K562 (cell line): ENCODE measurements around the gene HTR5A. TPM values are rescaled to one million over a fixed set of nuclear protein-coding genes. Genes with fewer than 3 reads are reported as not detected.

Experiments used
- CBX3 ChIP-seq, 2 experiments: IDR thresholded peaks; 1 replicate in 1 of 2; 2 replicates in 1 of 2; pipeline ENCODE4 v1.6.1; 2012; ENCODE audit warnings: inconsistent platforms in 2 of 2, low read length in 2 of 2, borderline replicate concordance in 1 of 2, control low read depth in 1 of 2
- MCM2 ChIP-seq: fragments of 450-650 bp; IDR thresholded peaks from 2 replicates; pipeline ENCODE4 v1.6.1; 2017; ENCODE audit warnings: low read depth, mild to moderate bottlenecking
- NBN ChIP-seq: fragments of 450-650 bp; IDR thresholded peaks from 2 replicates; pipeline ENCODE4 v1.6.1; 2016; ENCODE audit warnings: low read depth, mild to moderate bottlenecking
- NFYB ChIP-seq: IDR thresholded peaks from 2 replicates; pipeline ENCODE4 v1.6.1; 2011; ENCODE audit warnings: mild to moderate bottlenecking, moderate library complexity; ENCODE audit not compliant: insufficient read length; ENCODE audit errors: extremely low read depth
- PCBP2 ChIP-seq: fragments of 200-400 bp; formaldehyde crosslinking; IDR thresholded peaks from 2 replicates; pipeline ENCODE4 v1.6.1; 2018; ENCODE audit warnings: low read length, low read depth, mild to moderate bottlenecking, moderate library complexity; ENCODE audit not compliant: poor library complexity, severe bottlenecking
- POLR2AphosphoS5 ChIP-seq: IDR thresholded peaks from 2 replicates; pipeline ENCODE4 v1.6.1; 2011; ENCODE audit warnings: mild to moderate bottlenecking, low read depth, low read length, moderate library complexity; ENCODE audit not compliant: control insufficient read depth, insufficient read depth
- RFX1 ChIP-seq: fragments of 450-650 bp; IDR thresholded peaks from 2 replicates; pipeline ENCODE4 v1.6.1; 2016; ENCODE audit warnings: mild to moderate bottlenecking, moderate library complexity
- SIN3A ChIP-seq, 2 experiments: fragments of 150-350 bp in 1 of 2; IDR thresholded peaks; 2 replicates each; pipeline ENCODE4 v1.6.1; 2011 to 2016; ENCODE audit warnings: borderline replicate concordance in 2 of 2, low read depth in 2 of 2, low read length in 2 of 2, mild to moderate bottlenecking in 2 of 2, moderate library complexity in 2 of 2; ENCODE audit not compliant: control insufficient read depth in 1 of 2
- ZNF12 ChIP-seq: sonication (generic); formaldehyde crosslinking; IDR thresholded peaks from 2 replicates; pipeline ENCODE4 v1.4.0; 2020; ENCODE audit warnings: mild to moderate bottlenecking, missing genetic modification reagents
- ZNF311 ChIP-seq: fragments of 250-450 bp; sonication (Bioruptor Pico); IDR thresholded peaks from 2 replicates; pipeline ENCODE4 v1.4.0; 2020; ENCODE audit warnings: mild to moderate bottlenecking, moderate library complexity
- ZNF707 ChIP-seq: fragments of 250-450 bp; sonication (Bioruptor Pico); conservative IDR thresholded peaks from 2 replicates; pipeline ENCODE4 v1.8.0; 2022; ENCODE audit warnings: inconsistent platforms, mild to moderate bottlenecking, moderate library complexity
- polyA plus RNA-seq, 8 experiments: library from polyadenylated mRNA; depleted of rRNA in 4 of 8; stranded (reverse) in 5 of 8; unstranded in 3 of 8; fragments of >200 nt; fragmentation: Nextera tagmentation in 2 of 8; fragmentation: Illumina TruSeq in 1 of 8; extraction: Ambion mirVana in 2 of 8; extraction: Trizol in 1 of 8; gene quantifications; 2 replicates each; pipeline versions ENCODE4 v1.2.1 to v1.2.3, GENCODE V29; 2011 to 2014; ENCODE audit warnings: inconsistent platforms in 1 of 8, missing spikeins in 1 of 8
- total RNA-seq, 7 experiments: library from RNA; depleted of rRNA in 6 of 7; stranded (reverse); fragments of >200 nt in 6 of 7; fragmentation: Illumina TruSeq in 2 of 7; extraction: Trizol in 2 of 7; gene quantifications; 2 replicates each; pipeline versions ENCODE4 v1.2.1 to v1.2.3, GENCODE V29; 2011 to 2021; ENCODE audit warnings: low replicate concordance in 1 of 7
- TF ChIP-seq, protein P1 (sequence below), 2 experiments: fragments of 450-650 bp; formaldehyde crosslinking in 1 of 2; IDR thresholded peaks; 2 replicates each; pipeline versions ENCODE4 v1.4.0 to v1.6.1; 2014 to 2020; ENCODE audit warnings: mild to moderate bottlenecking in 2 of 2, borderline replicate concordance in 1 of 2, low read depth in 1 of 2
- TF ChIP-seq, protein P2 (sequence below): sonication (generic); formaldehyde crosslinking; IDR thresholded peaks from 2 replicates; pipeline ENCODE4 v1.4.0; 2020; ENCODE audit warnings: mild to moderate bottlenecking, missing genetic modification reagents

The HTR5A gene
- total and polyA plus RNA-seq, 9 of the 15 experiments (the other 6 are each of a cell fraction or from before 2014, with no cell fraction given) = 0.06 TPM; not detected in 8

DNA sequence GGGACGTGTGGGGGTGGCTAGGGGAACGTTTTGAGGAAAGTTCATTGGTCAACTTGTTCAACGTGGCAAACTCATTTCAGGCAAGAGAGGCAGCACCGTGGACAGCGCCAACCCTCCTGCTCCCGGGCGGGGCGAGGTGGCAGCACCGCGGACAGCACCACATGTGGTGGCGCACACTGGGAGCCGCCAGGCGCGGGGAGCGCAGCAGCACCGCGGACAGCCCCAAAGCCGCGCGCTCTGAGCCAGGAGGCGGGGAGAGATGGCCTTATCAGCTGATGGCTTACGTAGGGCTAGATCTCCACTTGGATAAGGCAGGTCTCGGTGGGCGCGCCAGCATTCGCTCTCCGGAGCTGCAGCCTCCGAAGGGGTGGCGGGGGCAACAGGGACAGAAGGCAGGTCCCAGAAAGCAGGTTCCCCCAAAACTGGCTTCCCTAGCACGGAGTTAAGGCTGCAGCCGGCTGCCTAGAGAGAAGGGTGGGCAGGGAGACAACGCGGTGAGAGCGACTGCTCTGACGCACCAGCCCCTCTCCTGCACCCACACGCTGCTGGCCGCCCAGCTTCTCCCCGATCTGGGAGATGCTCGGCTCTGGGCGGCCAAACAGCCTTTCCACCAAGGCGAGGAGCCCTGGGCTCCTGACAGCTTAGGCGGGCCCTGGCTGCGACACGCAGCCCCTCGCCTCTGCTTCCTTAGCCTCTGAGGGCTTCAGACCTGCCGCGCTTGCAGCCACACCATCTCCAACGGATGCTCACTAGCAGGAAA, at the start of gene HTR5A (continued):
- TF ChIP-seq SIN3A (IDR thresholded peaks at IDR 0.05; ENCODE audit: borderline replicate concordance in 2 of 2, control insufficient read depth in 1 of 2, low read depth in 2 of 2, low read length in 2 of 2) (peak; percentile 100), POLR2AphosphoS5 (peak; percentile 37; the same call in 1 of the 2 replicates), ZNF12 (CRISPR knock-in tag) (peak; percentile 98), ZNF311 (CRISPR knock-in tag) (peak; percentile 95), ZNF707 (CRISPR knock-in tag) (0 out of 2 replicates have a peak, but pooled peaks have one; percentile 60), CBX3 (IDR thresholded peaks at IDR 0.05; ENCODE audit: borderline replicate concordance in 1 of 2, low read length in 2 of 2) (peak; percentile 93 to 96), NBN (no peak), NFYB (no peak), RFX1 (no peak), PCBP2 (no peak), MCM2 (no peak)
- TF ChIP-seq, protein P1, sequence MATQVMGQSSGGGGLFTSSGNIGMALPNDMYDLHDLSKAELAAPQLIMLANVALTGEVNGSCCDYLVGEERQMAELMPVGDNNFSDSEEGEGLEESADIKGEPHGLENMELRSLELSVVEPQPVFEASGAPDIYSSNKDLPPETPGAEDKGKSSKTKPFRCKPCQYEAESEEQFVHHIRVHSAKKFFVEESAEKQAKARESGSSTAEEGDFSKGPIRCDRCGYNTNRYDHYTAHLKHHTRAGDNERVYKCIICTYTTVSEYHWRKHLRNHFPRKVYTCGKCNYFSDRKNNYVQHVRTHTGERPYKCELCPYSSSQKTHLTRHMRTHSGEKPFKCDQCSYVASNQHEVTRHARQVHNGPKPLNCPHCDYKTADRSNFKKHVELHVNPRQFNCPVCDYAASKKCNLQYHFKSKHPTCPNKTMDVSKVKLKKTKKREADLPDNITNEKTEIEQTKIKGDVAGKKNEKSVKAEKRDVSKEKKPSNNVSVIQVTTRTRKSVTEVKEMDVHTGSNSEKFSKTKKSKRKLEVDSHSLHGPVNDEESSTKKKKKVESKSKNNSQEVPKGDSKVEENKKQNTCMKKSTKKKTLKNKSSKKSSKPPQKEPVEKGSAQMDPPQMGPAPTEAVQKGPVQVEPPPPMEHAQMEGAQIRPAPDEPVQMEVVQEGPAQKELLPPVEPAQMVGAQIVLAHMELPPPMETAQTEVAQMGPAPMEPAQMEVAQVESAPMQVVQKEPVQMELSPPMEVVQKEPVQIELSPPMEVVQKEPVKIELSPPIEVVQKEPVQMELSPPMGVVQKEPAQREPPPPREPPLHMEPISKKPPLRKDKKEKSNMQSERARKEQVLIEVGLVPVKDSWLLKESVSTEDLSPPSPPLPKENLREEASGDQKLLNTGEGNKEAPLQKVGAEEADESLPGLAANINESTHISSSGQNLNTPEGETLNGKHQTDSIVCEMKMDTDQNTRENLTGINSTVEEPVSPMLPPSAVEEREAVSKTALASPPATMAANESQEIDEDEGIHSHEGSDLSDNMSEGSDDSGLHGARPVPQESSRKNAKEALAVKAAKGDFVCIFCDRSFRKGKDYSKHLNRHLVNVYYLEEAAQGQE (IDR thresholded peaks at IDR 0.05; ENCODE audit: borderline replicate concordance) = peak; percentile 100
- TF ChIP-seq, protein P1 (CRISPR knock-in tag; IDR thresholded peaks at IDR 0.05; ENCODE audit: low read depth) = peak; percentile 100
- TF ChIP-seq, protein P2, sequence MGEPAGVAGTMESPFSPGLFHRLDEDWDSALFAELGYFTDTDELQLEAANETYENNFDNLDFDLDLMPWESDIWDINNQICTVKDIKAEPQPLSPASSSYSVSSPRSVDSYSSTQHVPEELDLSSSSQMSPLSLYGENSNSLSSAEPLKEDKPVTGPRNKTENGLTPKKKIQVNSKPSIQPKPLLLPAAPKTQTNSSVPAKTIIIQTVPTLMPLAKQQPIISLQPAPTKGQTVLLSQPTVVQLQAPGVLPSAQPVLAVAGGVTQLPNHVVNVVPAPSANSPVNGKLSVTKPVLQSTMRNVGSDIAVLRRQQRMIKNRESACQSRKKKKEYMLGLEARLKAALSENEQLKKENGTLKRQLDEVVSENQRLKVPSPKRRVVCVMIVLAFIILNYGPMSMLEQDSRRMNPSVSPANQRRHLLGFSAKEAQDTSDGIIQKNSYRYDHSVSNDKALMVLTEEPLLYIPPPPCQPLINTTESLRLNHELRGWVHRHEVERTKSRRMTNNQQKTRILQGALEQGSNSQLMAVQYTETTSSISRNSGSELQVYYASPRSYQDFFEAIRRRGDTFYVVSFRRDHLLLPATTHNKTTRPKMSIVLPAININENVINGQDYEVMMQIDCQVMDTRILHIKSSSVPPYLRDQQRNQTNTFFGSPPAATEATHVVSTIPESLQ (CRISPR knock-in tag) = peak; percentile 100
